Heart left ventricle (tissue), 16 donors: ENCODE data around the gene FGFRL1. TPM values are rescaled to one million over a fixed set of nuclear protein-coding genes. Genes with fewer than 3 reads are reported as not detected.
"Not testable (repeated sequence)": the region's sequence is repeated elsewhere in the genome, so short reads cannot be mapped to it uniquely, and the experiment has no call there.

Experiments
- ATAC-seq, 4 donors: fragments of 200-7000 bp; cut with Tn5 transposase; one replicate each; pipeline ENCODE4 v1.9.1; 2020 to 2022; ENCODE audit warnings: moderate library complexity in 4 of 4, mild to moderate bottlenecking in 3 of 4, moderate number of reproducible peaks in 1 of 4
- DNase-seq, 5 donors: peaks; one replicate each; pipeline ENCODE4 v3.0.0-alpha.2; 2020
- H3K27ac ChIP-seq, 12 donors: fragments of 200-600 bp; sonication (generic) in 4 of 12; one replicate each; pipeline versions ENCODE4 v1.5.0 to v1.8.0; 2016 to 2022; ENCODE audit warnings: mild to moderate bottlenecking in 2 of 12
- H3K27me3 ChIP-seq, 9 donors: fragments of 200-600 bp; sonication (generic) in 2 of 9; one replicate each; pipeline versions ENCODE4 v1.5.1 to v1.8.0; 2016 to 2022; ENCODE audit warnings: mild to moderate bottlenecking in 3 of 9
- H3K36me3 ChIP-seq, 9 donors: fragments of 200-600 bp; sonication (generic) in 2 of 9; one replicate each; pipeline versions ENCODE4 v1.5.0 to v1.8.0; 2018 to 2022; ENCODE audit warnings: mild to moderate bottlenecking in 2 of 9
- H3K4me1 ChIP-seq, 12 donors: fragments of 200-600 bp; sonication (generic) in 4 of 12; one replicate each; pipeline versions ENCODE4 v1.5.0 to v1.8.0; 2016 to 2022; ENCODE audit warnings: mild to moderate bottlenecking in 3 of 12
- H3K4me3 ChIP-seq, 12 donors: fragments of 200-600 bp; sonication (generic) in 4 of 12; one replicate each; pipeline versions ENCODE4 v1.5.0 to v1.8.0; 2017 to 2022; ENCODE audit warnings: mild to moderate bottlenecking in 9 of 12, moderate library complexity in 4 of 12
- H3K9me3 ChIP-seq, 12 donors: fragments of 200-600 bp; sonication (generic) in 4 of 12; one replicate each; pipeline versions ENCODE4 v1.5.0 to v1.8.0; 2016 to 2022; ENCODE audit warnings: mild to moderate bottlenecking in 1 of 12
- POLR2A ChIP-seq, 2 donors: fragments of 450-650 bp; IDR thresholded peaks; one replicate each; pipeline ENCODE4 v1.6.1; 2017; ENCODE audit warnings: antibody characterized with exemption in 2 of 2, mild to moderate bottlenecking in 2 of 2, moderate library complexity in 2 of 2
- WGBS, 4 donors: extraction: QIAGEN DNeasy Blood & Tissue Kit in 2 of 4; methylation state at CpG; one replicate each; pipeline versions ENCODE4 v1.1.5 to v1.1.7; 2013 to 2018; 5-methylcytosine and 5-hydroxymethylcytosine counted together
- intact Hi-C, 10 donors: fragments of 100-400 bp; cut with DNase I; formaldehyde crosslinking; loops; one replicate each; pipeline versions ENCODE4 v1.11.1 to v1.14.2; 2022
- polyA plus RNA-seq, 2 donors: library from polyadenylated mRNA; stranded (reverse); fragments of 200-250 nt; gene quantifications; one replicate each; pipeline ENCODE4 v1.2.3, GENCODE V29; 2013
- total RNA-seq, 9 donors: library from RNA; depleted of rRNA in 2 of 9; stranded (reverse); fragments of >200 nt in 2 of 9; fragmentation: NEBNext Ultra II Directional in 3 of 9; extraction: Animal tissue kit (Norgen Biotek cat#: 25700) in 3 of 9; gene quantifications; one replicate each; pipeline versions ENCODE4 v1.1.0 to v1.2.4, GENCODE V29; 2016 to 2023
- TF ChIP-seq, protein P1 (sequence below), 12 donors: fragments of 200-600 bp; sonication (generic) in 4 of 12; IDR thresholded peaks; one replicate each; pipeline versions ENCODE4 v1.5.0 to v1.8.0; 2018 to 2022; ENCODE audit warnings: antibody characterized with exemption in 12 of 12, mild to moderate bottlenecking in 5 of 12
- donor health status: ischemic (EF 13 %, LVEDD 7.1; RV severe dilation, severe dysfunction).
- donor health status: healthy with polysubstance abuse.
- donor health status: DM: no; HTN: yes; CAD: no.
- donor health status: DM: no; HTN: no; CAD: no.
- donor health status: ischemic (EF 25% LVEDD 6.9; RV normal size, moderate dysfunction).
- donor health status: ischemic (EF 25% LVEDD 5.7; RV mildly dilated, moderate dysfunction).
- donor health status: healthy.
- donor health status: DM: yes; HTN: yes; CAD: no.
- donor health status: ischemic (EF 35%, LVEDD 5.7; RV mildly dilated, moderate dysfunction).
- donor health status: nonischemic (EF 11% LVEDD 7.7; RV severe dilation, severe dysfunction).
- donor health status: DM: yes; HTN: yes; CAD: no.
- donor health status: PGD.
- donor health status: ischemic (EF 29% LVEDD 5.4; RV normal size, mild dysfunction).
- donor health status: nonischemic (EF 23%, LVEDD 6.1; RV moderate dilation, normal function).

Gene FGFRL1
- total and polyA plus RNA-seq, 11 donors = 23.6 to 90.7 (median 30.6) TPM

DNA sequence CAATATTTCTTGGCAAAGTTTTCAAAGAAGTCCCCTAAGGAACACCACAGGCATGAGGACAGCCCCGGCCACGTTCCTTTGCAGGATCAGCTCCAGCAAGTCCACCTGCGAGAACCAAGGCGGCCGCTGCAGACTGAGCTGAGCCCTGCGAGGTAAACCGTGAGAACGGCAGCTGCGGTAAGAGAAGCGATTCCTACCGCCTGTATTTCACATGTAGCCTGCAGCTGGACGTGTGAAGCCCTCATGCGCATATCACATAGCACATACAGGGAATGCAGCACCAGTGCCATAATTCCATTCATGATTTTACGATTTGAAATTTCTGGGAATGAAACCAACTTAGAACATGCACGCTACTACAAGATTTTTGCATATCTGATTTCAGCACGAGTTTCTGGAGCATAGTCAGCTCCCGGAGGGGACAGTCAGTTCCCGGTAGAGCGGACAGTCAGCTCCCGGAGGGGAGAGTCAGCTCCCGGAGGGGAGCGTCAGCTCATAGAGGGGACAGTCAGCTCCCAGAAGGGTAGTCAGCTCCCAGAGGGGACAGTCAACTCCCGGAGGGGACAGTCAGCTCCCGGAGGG lies 41.7 kb downstream of the FGFRL1 start:
- ATAC-seq (no peak), DNase-seq (peak in 1 of 5 donors; percentile 56)
- Histone ChIP-seq H3K27me3 (peaks cover 0 to 74% (median 12%) of the 10 kb centered on the region in 9 donors), H3K36me3 (no peaks in the 10 kb centered on the region), H3K9me3 (no peaks in the 10 kb centered on the region), H3K4me3 (peak overlapping the region in 2 of 12 donors; percentile 25 to 26), H3K4me1 (peaks cover 0 to 21% (median 6%) of the 10 kb centered on the region in 12 donors), H3K27ac (no peak overlapping the region)
- intact Hi-C loops = no loop called here
- 52 to 57% (median 57%) methylated on average over 20 to 24 of the region's 24 CpGs for WGBS, 4 donors
- TF ChIP-seq, protein P1, sequence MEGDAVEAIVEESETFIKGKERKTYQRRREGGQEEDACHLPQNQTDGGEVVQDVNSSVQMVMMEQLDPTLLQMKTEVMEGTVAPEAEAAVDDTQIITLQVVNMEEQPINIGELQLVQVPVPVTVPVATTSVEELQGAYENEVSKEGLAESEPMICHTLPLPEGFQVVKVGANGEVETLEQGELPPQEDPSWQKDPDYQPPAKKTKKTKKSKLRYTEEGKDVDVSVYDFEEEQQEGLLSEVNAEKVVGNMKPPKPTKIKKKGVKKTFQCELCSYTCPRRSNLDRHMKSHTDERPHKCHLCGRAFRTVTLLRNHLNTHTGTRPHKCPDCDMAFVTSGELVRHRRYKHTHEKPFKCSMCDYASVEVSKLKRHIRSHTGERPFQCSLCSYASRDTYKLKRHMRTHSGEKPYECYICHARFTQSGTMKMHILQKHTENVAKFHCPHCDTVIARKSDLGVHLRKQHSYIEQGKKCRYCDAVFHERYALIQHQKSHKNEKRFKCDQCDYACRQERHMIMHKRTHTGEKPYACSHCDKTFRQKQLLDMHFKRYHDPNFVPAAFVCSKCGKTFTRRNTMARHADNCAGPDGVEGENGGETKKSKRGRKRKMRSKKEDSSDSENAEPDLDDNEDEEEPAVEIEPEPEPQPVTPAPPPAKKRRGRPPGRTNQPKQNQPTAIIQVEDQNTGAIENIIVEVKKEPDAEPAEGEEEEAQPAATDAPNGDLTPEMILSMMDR (IDR thresholded peaks at IDR 0.05) = no peak
- TF ChIP-seq POLR2A (IDR thresholded peaks at IDR 0.05) = no peak

DNA sequence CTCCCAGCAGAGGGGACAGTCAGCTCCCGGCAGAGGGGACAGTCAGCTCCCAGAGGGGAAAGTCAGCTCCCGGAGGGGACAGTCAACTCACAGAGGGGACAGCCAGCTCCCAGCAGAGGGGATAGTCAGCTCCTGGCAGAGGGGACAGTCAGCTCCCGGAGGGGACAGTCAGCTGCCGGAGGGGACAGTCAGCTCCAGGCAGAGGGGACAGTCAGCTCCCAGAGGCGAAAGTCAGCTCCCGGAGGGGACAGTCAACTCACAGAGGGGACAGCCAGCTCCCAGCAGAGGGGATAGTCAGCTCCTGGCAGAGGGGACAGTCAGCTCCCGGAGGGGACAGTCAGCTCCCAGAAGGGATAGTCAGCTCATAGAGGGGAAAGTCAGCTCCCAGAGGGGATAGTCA lies 42.5 kb downstream of the FGFRL1 start:
- intact Hi-C loops, ATAC-seq: not testable (repeated sequence)
- peaks cover 0 to 74% (median 18%) of the 10 kb centered on the region in 9 donors for H3K27me3 ChIP-seq

DNA sequence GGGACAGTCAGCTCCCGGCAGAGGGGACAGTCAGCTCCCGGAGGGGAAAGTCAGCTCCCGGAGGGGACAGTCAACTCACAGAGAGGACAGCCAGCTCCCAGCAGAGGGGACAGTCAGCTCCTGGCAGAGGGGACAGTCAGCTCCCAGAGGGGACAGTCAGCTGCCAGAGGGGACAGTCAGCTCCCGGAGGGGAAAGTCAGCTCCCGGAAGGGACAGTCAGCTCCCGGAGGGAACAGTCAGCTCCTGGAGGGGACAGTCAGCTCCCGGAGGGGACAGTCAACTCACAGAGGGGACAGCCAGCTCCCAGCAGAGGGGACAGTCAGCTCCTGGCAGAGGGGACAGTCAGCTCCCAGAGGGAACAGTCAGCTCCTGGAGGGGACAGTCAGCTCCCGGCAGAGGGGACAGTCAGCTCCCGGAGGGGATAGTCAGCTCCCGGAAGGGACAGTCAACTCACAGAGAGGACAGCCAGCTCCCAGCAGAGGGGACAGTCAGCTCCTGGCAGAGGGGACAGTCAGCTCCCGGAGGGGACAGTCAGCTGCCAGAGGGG lies 43.3 kb downstream of the FGFRL1 start:
- Histone ChIP-seq H3K4me1 (peaks cover 0 to 31% (median 6%) of the 10 kb centered on the region in 12 donors), H3K27me3 (peaks cover 0 to 73% (median 21%) of the 10 kb centered on the region in 9 donors), H3K4me3 (peak overlapping the region in 2 of 12 donors; percentile 44 to 50), H3K27ac (peak overlapping the region in 1 of 12 donors; percentile 11)
- H3K36me3 ChIP-seq, ATAC-seq, H3K9me3 ChIP-seq, intact Hi-C loops: not testable (repeated sequence)
- peak in 1 of 5 donors; percentile 31 for DNase-seq
- WGBS, 4 donors = 19 to 51% (median 30%) methylated on average over 4 to 8 of the region's 11 CpGs

More for the DNA sequence above, 42.5 kb downstream of the FGFRL1 start:
- H3K9me3 ChIP-seq, H3K27ac ChIP-seq, H3K36me3 ChIP-seq: not testable (repeated sequence)
- WGBS, 4 donors = 45 to 54% (median 51%) methylated on average over 6 to 7 of the region's 7 CpGs
- Histone ChIP-seq H3K4me1 (peaks cover 0 to 28% (median 6%) of the 10 kb centered on the region in 12 donors), H3K4me3 (peak overlapping the region in 1 of 12 donors; percentile 26)
- peak in 1 of 5 donors; percentile 27 for DNase-seq

DNA sequence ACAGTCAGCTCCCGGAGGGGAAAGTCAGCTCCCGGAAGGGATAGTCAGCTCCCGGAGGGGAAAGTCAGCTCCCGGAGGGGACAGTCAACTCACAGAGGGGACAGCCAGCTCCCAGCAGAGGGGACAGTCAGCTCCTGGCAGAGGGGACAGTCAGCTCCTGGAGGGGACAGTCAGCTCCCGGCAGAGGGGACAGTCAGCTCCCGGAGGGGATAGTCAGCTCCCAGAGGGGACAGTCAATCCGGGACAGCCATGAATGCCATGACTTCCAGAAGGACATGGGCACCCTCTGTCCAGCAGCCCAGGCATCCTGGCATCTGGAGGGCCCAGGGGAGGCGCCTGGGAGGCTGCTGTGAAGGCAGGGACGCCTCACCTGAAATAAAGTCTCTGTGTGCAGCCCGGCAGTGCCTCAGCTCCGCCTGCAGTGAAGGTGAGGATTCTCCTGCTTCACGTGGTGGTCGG lies 43.8 kb downstream of the FGFRL1 start:
- H3K4me1 ChIP-seq = peaks cover 0 to 31% (median 6%) of the 10 kb centered on the region in 12 donors
- intact Hi-C loops = not testable (repeated sequence)

DNA sequence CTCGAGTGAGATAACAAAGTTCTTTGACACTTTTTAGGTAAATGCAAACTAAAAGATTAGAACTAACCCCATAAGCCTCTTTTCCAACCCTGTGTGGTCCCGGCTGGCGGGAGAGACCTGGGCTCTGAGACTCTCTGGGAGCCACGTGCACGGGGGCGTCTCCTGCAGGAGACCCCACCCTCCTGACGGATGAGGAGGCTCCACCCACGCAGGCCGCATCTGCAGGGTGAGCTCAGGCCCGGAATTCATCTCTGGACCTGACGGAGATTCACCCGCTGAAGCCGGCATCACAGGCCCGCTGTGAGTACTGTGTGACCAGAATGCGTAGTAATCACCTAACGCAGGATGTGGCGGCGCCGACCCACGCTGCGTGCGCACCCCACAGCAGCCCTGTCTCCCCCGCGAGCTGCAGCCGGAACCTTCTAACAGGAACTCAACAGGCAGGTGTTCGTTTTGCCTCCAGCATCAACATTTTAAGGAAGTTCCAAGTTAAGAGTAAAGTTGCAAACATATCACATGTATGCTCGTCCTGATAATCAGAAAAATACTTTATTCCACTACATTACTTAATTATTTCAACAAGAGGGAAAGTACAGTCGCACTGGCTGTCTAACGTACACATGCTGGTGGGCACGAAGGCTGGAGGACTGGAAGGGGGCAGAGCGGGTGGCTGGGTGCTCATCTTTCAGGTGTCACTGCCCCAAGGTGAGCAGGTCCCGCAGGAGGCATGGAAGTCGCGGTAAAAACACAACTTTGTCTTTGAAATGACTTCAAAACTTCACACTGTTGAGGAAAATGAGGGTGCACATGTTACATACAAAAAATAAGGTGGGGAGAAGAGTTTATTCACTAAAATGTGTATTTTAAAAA lies 44.5 kb downstream of the FGFRL1 start:
- intact Hi-C loops = no loop called here
- Histone ChIP-seq H3K27ac (peak overlapping the region in 1 of 12 donors; percentile 27), H3K9me3 (no peaks in the 10 kb centered on the region), H3K4me3 (peak overlapping the region in 6 of 12 donors; percentile 22 to 50 (median 40)), H3K36me3 (no peaks in the 10 kb centered on the region), H3K27me3 (peaks cover 0 to 74% (median 21%) of the 10 kb centered on the region in 9 donors), H3K4me1 (peaks cover 0 to 31% (median 6%) of the 10 kb centered on the region in 12 donors)
- ATAC-seq (peak in 3 of 4 donors; percentile 32 to 55 (median 40)), DNase-seq (peak in 1 of 5 donors; percentile 77)
- TF ChIP-seq, protein P1 (IDR thresholded peaks at IDR 0.05) = no peak
- no peak for TF ChIP-seq POLR2A (IDR thresholded peaks at IDR 0.05)
- WGBS, 4 donors = 47 to 61% (median 53%) methylated on average over 29 to 34 of the region's 34 CpGs

More for the DNA sequence above, 43.8 kb downstream of the FGFRL1 start:
- Histone ChIP-seq H3K27ac (peak overlapping the region in 2 of 12 donors; percentile 11 to 27), H3K4me3 (peak overlapping the region in 6 of 12 donors; percentile 22 to 50 (median 40)), H3K27me3 (peaks cover 0 to 71% (median 21%) of the 10 kb centered on the region in 9 donors)
- peak in 1 of 5 donors; percentile 27 for DNase-seq
- WGBS, 4 donors = 26 to 34% (median 30%) methylated on average over 9 to 13 of the region's 13 CpGs
- not testable (repeated sequence) for H3K9me3 ChIP-seq, ATAC-seq, H3K36me3 ChIP-seq
